Suprapubic skin (tissue), 3 donors: ENCODE data around the gene TUT1.

ENCODE experiments used
- CTCF ChIP-seq, 2 donors: fragments of 200-600 bp in 1 of 2; fragments of 450-650 bp in 1 of 2; sonication (generic) in 1 of 2; IDR thresholded peaks; one replicate each; pipeline ENCODE4 v1.5.1; 2016 to 2019; ENCODE audit warnings: antibody characterized with exemption in 2 of 2, mild to moderate bottlenecking in 1 of 2, moderate library complexity in 1 of 2
- EP300 ChIP-seq: sonication (generic); formaldehyde crosslinking; IDR thresholded peaks from one replicate; pipeline ENCODE4 v1.6.1; 2017; ENCODE audit warnings: antibody characterized with exemption
- POLR2A ChIP-seq, 2 donors: fragments of 450-650 bp; IDR thresholded peaks; one replicate each; pipeline ENCODE4 v1.6.1; 2017; ENCODE audit warnings: antibody characterized with exemption in 2 of 2, mild to moderate bottlenecking in 2 of 2, moderate library complexity in 2 of 2

- TF ChIP-seq CTCF (IDR thresholded peaks at IDR 0.05) (no peak), EP300 (no peak), POLR2A (IDR thresholded peaks at IDR 0.05) (no peak)
Measured at GRCh38 chr11:62603776-62604299, 12.5 kb upstream of the TUT1 start.
